ENCODE measurements around the gene AACS. TPM values are rescaled to one million over a fixed set of nuclear protein-coding genes. Genes with fewer than 3 reads are reported as not detected.
"Not testable (repeated sequence)": the region's sequence is repeated elsewhere in the genome, so short reads cannot be mapped to it uniquely, and the experiment has no call there.

AACS gene
- total RNA-seq, 2 experiments from 2014 or later = 24.7 to 26.7 TPM

DNA sequence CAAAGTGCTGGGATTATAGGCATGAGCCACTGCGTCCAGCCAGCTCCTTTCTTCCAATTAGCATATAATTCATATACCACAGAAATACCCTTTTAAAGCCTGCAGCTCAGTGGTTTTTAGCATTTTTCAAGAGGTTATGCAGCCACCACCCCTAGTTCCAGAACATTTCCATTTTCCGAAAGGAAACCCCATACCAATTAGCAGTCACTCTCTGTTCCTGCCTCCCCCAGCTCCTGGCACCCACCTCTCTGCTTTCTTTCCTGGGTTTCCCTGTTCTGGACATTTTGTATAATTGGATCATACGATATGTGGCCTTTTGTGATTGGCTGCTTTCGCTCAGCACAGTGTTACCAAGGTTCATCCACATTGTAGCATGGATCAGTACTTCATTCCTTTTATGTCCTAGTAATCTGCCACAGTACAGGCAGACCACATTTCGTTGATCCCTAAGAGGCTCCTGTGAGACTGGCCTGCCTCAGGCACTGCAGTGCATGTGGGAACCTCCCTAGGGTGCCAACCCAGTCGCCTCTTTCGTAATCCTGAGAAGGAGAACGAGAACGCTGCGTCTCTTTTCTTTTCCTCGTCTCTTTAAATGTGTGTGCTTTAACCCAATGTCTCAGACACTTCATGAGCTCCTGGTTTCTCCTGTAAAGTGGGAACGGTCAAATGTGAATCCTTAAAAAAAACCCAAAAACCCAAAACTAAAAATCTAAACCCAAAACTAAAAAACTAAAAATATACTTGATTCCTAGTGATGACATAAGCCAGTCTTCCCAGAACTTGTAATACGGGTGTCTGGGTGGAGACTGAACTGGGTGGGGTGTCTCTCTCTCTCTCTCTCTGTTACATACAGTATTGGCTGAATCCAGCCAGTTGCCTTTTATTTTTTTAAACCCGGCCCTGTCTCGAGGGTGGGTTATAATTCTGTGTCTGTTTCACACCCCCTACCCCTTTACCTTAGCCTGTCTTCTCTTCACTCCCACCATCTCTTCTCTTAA lies 14.7 kb downstream of the AACS start:
- Mint-ChIP-seq H3K4me1 (ENCODE audit: low read depth) (peaks cover 3% of the 10 kb centered on the region), H3K36me3 (ENCODE audit: low read depth) (peaks cover 35% of the 10 kb centered on the region)
- POLR2A ChIA-PET = no interaction called here

GRCh38 chr12:125081427-125081826 lies 16.2 kb downstream of the AACS start:
- ChIA-PET CTCF (no interaction called here), POLR2A (no interaction called here)
- H3K27me3 Mint-ChIP-seq (ENCODE audit: low read depth) = no peaks in the 10 kb centered on the region
- H3K4me3 Mint-ChIP-seq = no peak overlapping the region
- ATAC-seq = no peak
- no peak overlapping the region for H3K27ac Mint-ChIP-seq
- no peaks in the 10 kb centered on the region for H3K9me3 Mint-ChIP-seq (ENCODE audit: insufficient read depth)
- H3K36me3 Mint-ChIP-seq (ENCODE audit: low read depth) = peaks cover 31% of the 10 kb centered on the region
- DNase-seq = no peak
- H3K4me1 Mint-ChIP-seq (ENCODE audit: low read depth) = peaks cover 3% of the 10 kb centered on the region

More for the DNA sequence above, 14.7 kb downstream of the AACS start:
- DNase-seq (no peak), ATAC-seq (no peak)
- CTCF ChIA-PET = no interaction called here
- Mint-ChIP-seq H3K27me3 (ENCODE audit: low read depth) (no peaks in the 10 kb centered on the region), H3K27ac (no peak overlapping the region), H3K9me3 (ENCODE audit: insufficient read depth) (no peaks in the 10 kb centered on the region), H3K4me3 (no peak overlapping the region)

DNA sequence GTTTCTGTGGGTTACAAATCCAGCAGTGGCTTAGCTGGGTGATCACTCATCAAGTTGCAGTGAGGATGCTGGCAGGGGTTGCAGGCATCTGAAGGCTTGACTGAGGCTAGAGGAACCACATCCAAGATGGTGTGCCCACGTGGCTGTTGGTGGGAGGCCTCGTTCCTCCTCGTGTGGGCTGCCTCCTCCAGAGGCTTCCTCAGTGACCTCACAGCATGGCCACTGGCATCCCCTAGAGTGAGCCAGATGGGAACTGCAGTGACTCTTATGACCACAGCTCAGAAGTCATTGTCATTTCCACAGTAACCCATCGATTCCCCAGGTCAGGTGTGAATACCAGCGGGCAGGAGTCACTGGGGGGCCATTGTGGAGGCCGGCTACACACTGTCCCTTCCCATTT lies 17.8 kb downstream of the AACS start:
- no peaks in the 10 kb centered on the region for H3K27me3 Mint-ChIP-seq (ENCODE audit: low read depth)
- POLR2A ChIA-PET = no interaction called here

DNA sequence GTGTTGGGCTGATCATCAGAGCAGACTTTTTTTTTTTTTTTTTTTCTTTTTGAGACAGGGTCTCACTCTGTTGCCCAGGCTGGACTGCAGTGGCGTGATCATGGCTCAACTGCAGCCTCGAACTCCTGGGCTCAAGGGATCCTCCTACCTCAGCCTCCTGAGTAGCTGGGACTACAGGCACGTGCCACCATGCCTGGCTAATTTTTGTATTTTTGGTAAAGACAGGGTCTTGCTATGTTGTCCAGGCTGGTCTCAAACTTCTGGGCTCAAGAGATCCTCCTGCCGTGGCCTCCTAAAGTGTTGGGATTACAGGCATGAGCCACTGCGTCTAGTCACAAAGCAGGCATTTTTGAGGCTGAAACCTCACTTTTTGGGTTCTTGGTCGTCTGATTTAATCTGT lies 23.0 kb downstream of the AACS start:
- POLR2A ChIA-PET; H3K27ac Mint-ChIP-seq; DNase-seq; H3K9me3 Mint-ChIP-seq (ENCODE audit: insufficient read depth); H3K4me1 Mint-ChIP-seq (ENCODE audit: low read depth); H3K27me3 Mint-ChIP-seq (ENCODE audit: low read depth); ATAC-seq; H3K4me3 Mint-ChIP-seq: not testable (repeated sequence)
- peaks cover 14% of the 10 kb centered on the region for H3K36me3 Mint-ChIP-seq (ENCODE audit: low read depth)
- CTCF ChIA-PET = interaction anchor here (0.8 kb wide), 1 partner anchor 93 kb away, joined by 3 read pairs; no protein-coding TSS in a partner anchor

More for the DNA sequence above, 17.8 kb downstream of the AACS start:
- CTCF ChIA-PET = no interaction called here
- Mint-ChIP-seq H3K4me3 (no peak overlapping the region), H3K36me3 (ENCODE audit: low read depth) (peaks cover 26% of the 10 kb centered on the region), H3K4me1 (ENCODE audit: low read depth) (peaks cover 3% of the 10 kb centered on the region), H3K27ac (no peak overlapping the region), H3K9me3 (ENCODE audit: insufficient read depth) (no peaks in the 10 kb centered on the region)
- ATAC-seq (no peak), DNase-seq (no peak)

- Mint-ChIP-seq H3K4me1 (ENCODE audit: low read depth) (no peaks in the 10 kb centered on the region), H3K4me3 (no peak overlapping the region), H3K9me3 (ENCODE audit: insufficient read depth) (no peaks in the 10 kb centered on the region), H3K27ac (no peak overlapping the region), H3K36me3 (ENCODE audit: low read depth) (peaks cover 11% of the 10 kb centered on the region), H3K27me3 (ENCODE audit: low read depth) (no peaks in the 10 kb centered on the region)
- POLR2A ChIA-PET = no interaction called here
- no peak for ATAC-seq
- DNase-seq = no peak
- CTCF ChIA-PET = interaction anchor here (0.8 kb wide), 1 partner anchor 94 kb away, joined by 3 read pairs; no protein-coding TSS in a partner anchor
Measured at GRCh38 chr12:125089083-125089482, 23.8 kb downstream of the AACS start.

DNA sequence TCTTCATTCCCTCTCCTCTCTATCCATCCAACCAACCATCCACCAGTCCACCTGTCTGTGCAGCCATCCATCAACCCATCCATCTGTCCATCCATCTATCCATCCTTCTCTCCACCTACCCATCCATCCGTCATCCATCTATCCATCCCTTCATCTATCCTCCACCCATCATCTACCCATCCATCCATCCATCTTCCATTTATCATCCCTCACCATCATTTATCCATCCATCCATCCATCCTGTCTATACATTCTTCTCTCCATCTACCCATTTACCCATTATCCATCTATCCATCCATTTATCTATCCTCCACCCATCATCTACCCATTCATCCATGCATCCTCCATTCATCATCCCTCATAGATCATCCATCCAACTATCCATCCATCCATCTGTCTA lies 24.4 kb downstream of the AACS start:
- no peak overlapping the region for H3K27ac Mint-ChIP-seq
- no peak overlapping the region for H3K4me3 Mint-ChIP-seq
- H3K36me3 Mint-ChIP-seq (ENCODE audit: low read depth) = peaks cover 11% of the 10 kb centered on the region
- no peak for DNase-seq
- CTCF ChIA-PET = no interaction called here
- POLR2A ChIA-PET = no interaction called here
- no peak for ATAC-seq
- H3K9me3 Mint-ChIP-seq (ENCODE audit: insufficient read depth) = no peaks in the 10 kb centered on the region
- no peaks in the 10 kb centered on the region for H3K27me3 Mint-ChIP-seq (ENCODE audit: low read depth)
- H3K4me1 Mint-ChIP-seq (ENCODE audit: low read depth) = no peaks in the 10 kb centered on the region

GRCh38 chr12:125090437-125090836 lies 25.2 kb downstream of the AACS start:
- Mint-ChIP-seq H3K27ac (no peak overlapping the region), H3K4me3 (no peak overlapping the region), H3K9me3 (ENCODE audit: insufficient read depth) (no peaks in the 10 kb centered on the region), H3K36me3 (ENCODE audit: low read depth) (peaks cover 8% of the 10 kb centered on the region), H3K4me1 (ENCODE audit: low read depth) (no peaks in the 10 kb centered on the region), H3K27me3 (ENCODE audit: low read depth) (no peaks in the 10 kb centered on the region)
- CTCF ChIA-PET = no interaction called here
- POLR2A ChIA-PET = no interaction called here
- DNase-seq (no peak), ATAC-seq (no peak)

GRCh38 chr12:125091401-125091800 lies 26.2 kb downstream of the AACS start:
- Mint-ChIP-seq H3K4me1 (ENCODE audit: low read depth) (no peaks in the 10 kb centered on the region), H3K36me3 (ENCODE audit: low read depth) (peaks cover 5% of the 10 kb centered on the region), H3K9me3 (ENCODE audit: insufficient read depth) (no peaks in the 10 kb centered on the region), H3K27ac (no peak overlapping the region), H3K4me3 (no peak overlapping the region), H3K27me3 (ENCODE audit: low read depth) (no peaks in the 10 kb centered on the region)
- ChIA-PET POLR2A (interaction anchor here (0.7 kb wide), 1 partner anchor 210 kb away, joined by 3 read pairs; no protein-coding TSS in a partner anchor), CTCF (no interaction called here)
- ATAC-seq (no peak), DNase-seq (no peak)

DNA sequence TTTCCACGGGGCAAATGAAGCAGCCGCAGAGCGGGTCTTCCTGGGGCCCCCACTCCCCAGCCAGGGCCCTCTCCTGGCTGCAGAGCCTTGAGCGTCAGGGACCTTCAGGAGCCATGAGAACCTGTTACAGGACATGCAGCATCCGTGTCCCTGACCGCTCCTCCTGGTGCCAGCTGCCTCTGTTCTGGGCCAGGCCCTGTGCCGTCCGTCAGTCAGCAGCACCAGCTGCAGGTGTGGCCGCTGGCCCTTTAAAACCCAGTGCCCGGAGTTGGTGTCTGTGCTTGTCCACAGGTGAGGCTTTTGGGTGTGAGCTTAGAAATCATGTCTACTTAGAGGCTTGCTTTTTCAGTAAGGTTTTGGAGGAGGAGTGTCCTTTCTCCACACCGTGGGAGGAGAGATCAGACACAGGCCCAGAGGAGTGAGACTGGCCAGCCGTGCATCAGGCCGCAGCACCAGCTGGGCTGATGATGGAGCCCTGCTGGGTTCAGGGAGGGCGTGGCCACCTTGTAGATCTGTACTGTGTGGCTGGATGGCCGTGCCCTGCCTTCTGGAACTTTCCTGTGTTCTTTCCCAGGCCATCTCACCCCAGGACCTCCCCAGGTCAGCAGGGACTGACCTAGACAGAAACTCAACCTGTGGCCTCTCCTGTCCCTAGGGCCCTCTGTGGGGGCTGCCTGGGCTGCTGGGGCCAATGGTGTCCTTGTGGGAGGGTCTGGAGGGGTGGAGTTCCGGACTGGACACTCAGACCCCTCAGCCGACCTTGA lies 27.1 kb downstream of the AACS start:
- no peak overlapping the region for H3K4me3 Mint-ChIP-seq
- no peak overlapping the region for H3K27ac Mint-ChIP-seq
- POLR2A ChIA-PET = no interaction called here

GRCh38 chr12:125092872-125093680 lies 27.8 kb downstream of the AACS start:
- ATAC-seq (no peak), DNase-seq (no peak)
- no peak overlapping the region for H3K27ac Mint-ChIP-seq
- POLR2A ChIA-PET = no interaction called here
- H3K27me3 Mint-ChIP-seq (ENCODE audit: low read depth) = no peaks in the 10 kb centered on the region
- CTCF ChIA-PET = no interaction called here
- no peaks in the 10 kb centered on the region for H3K9me3 Mint-ChIP-seq (ENCODE audit: insufficient read depth)
- H3K4me3 Mint-ChIP-seq = no peak overlapping the region
- H3K4me1 Mint-ChIP-seq (ENCODE audit: low read depth) = peaks cover 10% of the 10 kb centered on the region
- H3K36me3 Mint-ChIP-seq (ENCODE audit: low read depth) = peaks cover 3% of the 10 kb centered on the region

More for the DNA sequence above, 27.1 kb downstream of the AACS start:
- Mint-ChIP-seq H3K36me3 (ENCODE audit: low read depth) (peaks cover 5% of the 10 kb centered on the region), H3K9me3 (ENCODE audit: insufficient read depth) (no peaks in the 10 kb centered on the region), H3K27me3 (ENCODE audit: low read depth) (no peaks in the 10 kb centered on the region), H3K4me1 (ENCODE audit: low read depth) (peaks cover 3% of the 10 kb centered on the region)
- ATAC-seq = no peak
- DNase-seq = no peak
- CTCF ChIA-PET = no interaction called here

DNA sequence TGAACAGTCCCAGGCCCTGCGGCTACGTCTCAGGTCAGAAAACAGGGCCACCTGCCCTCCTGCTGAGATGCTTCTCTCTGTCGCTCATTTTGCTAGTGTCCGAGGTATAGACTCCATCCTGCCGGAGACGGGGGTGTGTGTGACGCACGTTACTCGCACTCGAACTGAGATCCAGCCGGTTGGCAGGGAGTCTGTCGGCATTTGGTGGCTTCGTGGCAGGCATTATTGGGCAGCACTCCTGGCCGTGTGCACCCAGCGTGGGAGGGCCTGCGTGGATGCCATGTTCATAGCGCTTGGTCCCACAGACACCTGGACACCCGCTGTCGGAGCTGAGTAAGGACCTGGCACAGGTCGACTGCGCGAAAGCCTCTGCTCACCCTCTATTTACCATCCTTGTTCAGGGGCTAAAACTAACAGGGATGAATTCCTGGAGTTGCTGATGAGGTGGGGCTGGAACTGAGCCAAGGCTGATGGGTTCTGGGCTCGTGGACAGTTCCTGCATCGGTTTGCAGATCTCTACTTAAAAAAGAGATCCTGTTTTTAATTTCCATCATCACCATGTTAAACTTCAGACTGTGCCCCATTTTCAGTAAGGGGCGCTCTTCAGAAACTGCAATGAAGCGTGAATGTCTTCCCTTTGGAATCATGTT lies 28.6 kb downstream of the AACS start:
- peaks cover 3% of the 10 kb centered on the region for H3K36me3 Mint-ChIP-seq (ENCODE audit: low read depth)
- H3K27me3 Mint-ChIP-seq (ENCODE audit: low read depth) = no peaks in the 10 kb centered on the region
- no peak overlapping the region for H3K4me3 Mint-ChIP-seq
- POLR2A ChIA-PET = no interaction called here
- no peaks in the 10 kb centered on the region for H3K9me3 Mint-ChIP-seq (ENCODE audit: insufficient read depth)
- H3K27ac Mint-ChIP-seq = no peak overlapping the region
- no peak for ATAC-seq
- no peak for DNase-seq
- peaks cover 17% of the 10 kb centered on the region for H3K4me1 Mint-ChIP-seq (ENCODE audit: low read depth)
- CTCF ChIA-PET = no interaction called here

All from activated CD8-positive, alpha-beta T cell treated with anti-CD3 and anti-CD28 coated beads, Interleukin-2, amount 10 ng/mL, durations not matched to agents 7 days and 5 days (primary cell).